K562 (cell line): ENCODE measurements around the gene SMIM21. TPM values are rescaled to one million over a fixed set of nuclear protein-coding genes. Genes with fewer than 3 reads are reported as not detected.

Source experiments
- ATF1 ChIP-seq, 2 experiments: fragments of 450-650 bp in 1 of 2; IDR thresholded peaks; 2 replicates each; pipeline ENCODE4 v1.6.1; 2016; ENCODE audit warnings: missing compliant biosample characterization in 1 of 2, missing genetic modification characterization in 1 of 2
- ATF3 ChIP-seq, 2 experiments: fragments of 450-650 bp in 1 of 2; sonication (generic) in 1 of 2; formaldehyde crosslinking in 1 of 2; IDR thresholded peaks in 1 of 2; conservative IDR thresholded peaks in 1 of 2; 2 replicates each; pipeline versions ENCODE4 v1.6.1 to v1.8.1; 2016 to 2023; ENCODE audit warnings: mild to moderate bottlenecking in 2 of 2, moderate library complexity in 2 of 2, inconsistent platforms in 1 of 2, missing genetic modification reagents in 1 of 2
- CEBPG ChIP-seq, 3 experiments: fragments of 200-800 bp in 1 of 3; sonication (Bioruptor generic) in 1 of 3; sonication (generic) in 1 of 3; formaldehyde crosslinking in 1 of 3; IDR thresholded peaks in 2 of 3; conservative IDR thresholded peaks in 1 of 3; 2 replicates each; pipeline versions ENCODE4 v1.6.1 to v1.8.0; 2016 to 2022; ENCODE audit warnings: missing compliant biosample characterization in 2 of 3, missing genetic modification characterization in 2 of 3, mild to moderate bottlenecking in 1 of 3, missing genetic modification reagents in 1 of 3
- CUX1 ChIP-seq: fragments of 200-800 bp; sonication (Bioruptor generic); IDR thresholded peaks from 2 replicates; pipeline ENCODE4 v1.6.1; 2016; ENCODE audit warnings: missing genetic modification characterization, missing compliant biosample characterization
- HNRNPK ChIP-seq: fragments of 200-400 bp; formaldehyde crosslinking; IDR thresholded peaks from one replicate; pipeline ENCODE4 v1.6.1; 2018; ENCODE audit warnings: mild to moderate bottlenecking, low read depth, low read length; ENCODE audit not compliant: poor library complexity, severe bottlenecking
- KAT8 ChIP-seq: fragments of 450-650 bp; IDR thresholded peaks from 2 replicates; pipeline ENCODE4 v1.6.1; 2016; ENCODE audit warnings: low read depth, mild to moderate bottlenecking
- MBD2 ChIP-seq: sonication (generic); IDR thresholded peaks from 2 replicates; pipeline ENCODE4 v1.6.1; 2016; ENCODE audit warnings: low read depth, borderline replicate concordance
- POLR3G ChIP-seq: IDR thresholded peaks from 2 replicates; pipeline ENCODE4 v1.6.1; 2011; ENCODE audit not compliant: insufficient read length, insufficient replicate concordance; ENCODE audit errors: extremely low read depth
- SAFB2 ChIP-seq: fragments of 200-400 bp; formaldehyde crosslinking; IDR thresholded peaks from 2 replicates; pipeline ENCODE4 v1.6.1; 2018; ENCODE audit warnings: borderline replicate concordance, low read length, low read depth, moderate library complexity; ENCODE audit not compliant: severe bottlenecking
- ZNF121 ChIP-seq: sonication (generic); formaldehyde crosslinking; conservative IDR thresholded peaks from 2 replicates; pipeline ENCODE4 v1.8.0; 2022; ENCODE audit warnings: missing genetic modification reagents
- ZNF354B ChIP-seq: fragments of 250-450 bp; sonication (Bioruptor Pico); IDR thresholded peaks from 2 replicates; pipeline ENCODE4 v1.4.0; 2020
- ZNF699 ChIP-seq: fragments of 250-450 bp; sonication (Bioruptor Pico); IDR thresholded peaks from 2 replicates; pipeline ENCODE4 v1.8.0; 2021; ENCODE audit warnings: mild to moderate bottlenecking, moderate library complexity; ENCODE audit not compliant: insufficient replicate concordance
- polyA plus RNA-seq, 8 experiments: library from polyadenylated mRNA; depleted of rRNA in 4 of 8; stranded (reverse) in 5 of 8; unstranded in 3 of 8; fragments of >200 nt; fragmentation: Nextera tagmentation in 2 of 8; fragmentation: Illumina TruSeq in 1 of 8; extraction: Ambion mirVana in 2 of 8; extraction: Trizol in 1 of 8; gene quantifications; 2 replicates each; pipeline versions ENCODE4 v1.2.1 to v1.2.3, GENCODE V29; 2011 to 2014; ENCODE audit warnings: inconsistent platforms in 1 of 8, missing spikeins in 1 of 8
- total RNA-seq, 7 experiments: library from RNA; depleted of rRNA in 6 of 7; stranded (reverse); fragments of >200 nt in 6 of 7; fragmentation: Illumina TruSeq in 2 of 7; extraction: Trizol in 2 of 7; gene quantifications; 2 replicates each; pipeline versions ENCODE4 v1.2.1 to v1.2.3, GENCODE V29; 2011 to 2021; ENCODE audit warnings: low replicate concordance in 1 of 7

The SMIM21 gene
- total and polyA plus RNA-seq, 9 of the 15 experiments (the other 6 are each of a cell fraction or from before 2014, with no cell fraction given): not detected

GRCh38 chr18:75408554-75409506 lies 18.7 kb downstream of the SMIM21 start (continued):
- no peak for TF ChIP-seq SAFB2
- no peak for TF ChIP-seq ZNF121 (CRISPR knock-in tag)
- TF ChIP-seq ZNF699 (CRISPR knock-in tag): no peak
- TF ChIP-seq CUX1 (CRISPR knock-in tag): no peak
- no peak for TF ChIP-seq HNRNPK
- TF ChIP-seq POLR3G: no peak
- TF ChIP-seq CEBPG (CRISPR knock-in tag; IDR thresholded peaks at IDR 0.05): no peak
- peak; percentile 23 to 71; a peak in 2 of 4 replicates for TF ChIP-seq CEBPG (tag; conservative IDR thresholded peaks at IDR 0.05 in 1 of 2, IDR thresholded peaks at IDR 0.05 in 1 of 2)
- TF ChIP-seq KAT8: no peak
- peak; percentile 69 for TF ChIP-seq ATF3 (IDR thresholded peaks at IDR 0.05)
- TF ChIP-seq ATF3 (CRISPR knock-in tag; conservative IDR thresholded peaks at IDR 0.05): no peak
- TF ChIP-seq MBD2: no peak
- no peak for TF ChIP-seq ZNF354B (CRISPR knock-in tag)
- no peak for TF ChIP-seq ATF1 (CRISPR knock-in tag; IDR thresholded peaks at IDR 0.05)
- no peak for TF ChIP-seq ATF1 (tag; IDR thresholded peaks at IDR 0.05)
